Upper lobe of left lung (tissue), 4 donors: ENCODE measurements around the gene SLC5A11.

Experiments
- CTCF ChIP-seq, 6 experiments: fragments of 450-650 bp in 4 of 6; fragments of 200-600 bp in 2 of 6; sonication (generic) in 2 of 6; IDR thresholded peaks; one replicate each; pipeline ENCODE4 v1.5.1; 2016 to 2019; ENCODE audit warnings: antibody characterized with exemption in 6 of 6
- EP300 ChIP-seq, 4 donors: sonication (generic); formaldehyde crosslinking; IDR thresholded peaks; one replicate each; pipeline ENCODE4 v1.5.1; 2017; ENCODE audit warnings: antibody characterized with exemption in 4 of 4, control low read depth in 2 of 4
- POLR2A ChIP-seq, 4 donors: fragments of 450-650 bp; IDR thresholded peaks; one replicate each; pipeline ENCODE4 v1.5.1; 2016 to 2017; ENCODE audit warnings: antibody characterized with exemption in 4 of 4, mild to moderate bottlenecking in 2 of 4
- POLR2AphosphoS5 ChIP-seq, 2 donors: sonication (generic); formaldehyde crosslinking; IDR thresholded peaks; one replicate each; pipeline ENCODE4 v1.5.1; 2017; ENCODE audit warnings: antibody characterized with exemption in 2 of 2

DNA sequence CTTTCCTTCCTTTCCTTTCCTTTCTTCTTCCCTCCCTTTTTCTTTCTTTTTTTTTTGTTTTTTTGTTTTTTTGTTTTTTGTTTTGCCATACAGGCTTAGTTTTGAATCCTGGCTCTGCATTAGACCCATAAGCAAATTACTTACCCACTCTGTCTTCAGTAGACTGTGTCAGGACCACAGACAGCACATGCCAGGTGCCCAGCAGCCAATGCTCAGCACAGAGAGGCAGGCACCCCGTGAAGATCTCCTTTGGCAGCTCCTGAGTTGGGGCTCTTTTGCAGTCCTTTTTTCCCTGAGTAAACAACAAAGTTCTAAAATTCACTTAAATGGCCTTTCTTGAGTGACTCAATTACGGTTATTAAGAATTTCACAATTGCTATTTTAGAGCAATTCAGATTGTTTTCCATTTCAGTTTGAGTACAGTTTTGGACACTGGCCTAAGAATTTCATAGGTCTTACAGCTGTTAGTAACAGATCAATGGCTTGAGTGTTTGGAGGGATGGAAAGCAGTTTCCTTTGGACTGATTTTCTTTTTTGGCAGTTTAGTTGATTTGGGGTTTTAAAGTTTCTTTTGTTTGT lies 26.2 kb upstream of the SLC5A11 start:
- TF ChIP-seq CTCF (IDR thresholded peaks at IDR 0.05): no peak
- TF ChIP-seq EP300 (IDR thresholded peaks at IDR 0.05): no peak
- no peak for TF ChIP-seq POLR2A (IDR thresholded peaks at IDR 0.05)
- TF ChIP-seq POLR2AphosphoS5 (IDR thresholded peaks at IDR 0.05): no peak
